OCI-LY3 (cell line): ENCODE measurements around the gene SERPINF2.

ENCODE experiments used
- EZH2phosphoT487 ChIP-seq: fragments of 200-600 bp; shearing (Covaris generic); IDR thresholded peaks from 2 replicates; pipeline ENCODE4 v1.6.1; 2018; ENCODE audit warnings: antibody characterized with exemption, mixed run types, low read depth
- TF ChIP-seq, protein P1 (sequence below): fragments of 200-600, 300-600 bp; sonication (generic); IDR thresholded peaks from 2 replicates; pipeline ENCODE4 v1.5.1; 2014; ENCODE audit warnings: antibody characterized with exemption, low read length, low read depth

DNA sequence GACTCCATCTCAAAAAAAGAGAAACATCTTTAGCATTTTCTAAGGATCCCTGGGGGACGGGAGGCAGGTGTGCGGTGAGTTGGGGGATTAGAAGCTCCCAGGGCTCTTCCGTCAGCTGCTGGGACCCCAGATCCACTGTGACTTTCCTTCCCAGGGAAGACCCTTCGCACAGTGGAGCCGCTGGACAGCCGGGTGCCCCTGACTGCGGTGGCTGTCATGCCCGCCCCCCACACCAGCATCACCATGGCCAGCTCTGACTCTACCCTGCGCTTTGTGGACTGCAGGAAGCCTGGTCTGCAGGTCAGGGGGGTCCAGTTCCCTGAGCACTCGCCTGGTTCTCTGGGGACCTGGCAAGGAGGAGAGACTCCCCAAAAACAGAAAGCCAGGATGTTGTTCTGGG lies 7.3 kb upstream of the SERPINF2 start:
- TF ChIP-seq, protein P1, sequence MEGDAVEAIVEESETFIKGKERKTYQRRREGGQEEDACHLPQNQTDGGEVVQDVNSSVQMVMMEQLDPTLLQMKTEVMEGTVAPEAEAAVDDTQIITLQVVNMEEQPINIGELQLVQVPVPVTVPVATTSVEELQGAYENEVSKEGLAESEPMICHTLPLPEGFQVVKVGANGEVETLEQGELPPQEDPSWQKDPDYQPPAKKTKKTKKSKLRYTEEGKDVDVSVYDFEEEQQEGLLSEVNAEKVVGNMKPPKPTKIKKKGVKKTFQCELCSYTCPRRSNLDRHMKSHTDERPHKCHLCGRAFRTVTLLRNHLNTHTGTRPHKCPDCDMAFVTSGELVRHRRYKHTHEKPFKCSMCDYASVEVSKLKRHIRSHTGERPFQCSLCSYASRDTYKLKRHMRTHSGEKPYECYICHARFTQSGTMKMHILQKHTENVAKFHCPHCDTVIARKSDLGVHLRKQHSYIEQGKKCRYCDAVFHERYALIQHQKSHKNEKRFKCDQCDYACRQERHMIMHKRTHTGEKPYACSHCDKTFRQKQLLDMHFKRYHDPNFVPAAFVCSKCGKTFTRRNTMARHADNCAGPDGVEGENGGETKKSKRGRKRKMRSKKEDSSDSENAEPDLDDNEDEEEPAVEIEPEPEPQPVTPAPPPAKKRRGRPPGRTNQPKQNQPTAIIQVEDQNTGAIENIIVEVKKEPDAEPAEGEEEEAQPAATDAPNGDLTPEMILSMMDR = no peak
- TF ChIP-seq EZH2phosphoT487 = no peak
